ENCODE data around the gene SLC8A1.

SLC8A1 gene

DNA sequence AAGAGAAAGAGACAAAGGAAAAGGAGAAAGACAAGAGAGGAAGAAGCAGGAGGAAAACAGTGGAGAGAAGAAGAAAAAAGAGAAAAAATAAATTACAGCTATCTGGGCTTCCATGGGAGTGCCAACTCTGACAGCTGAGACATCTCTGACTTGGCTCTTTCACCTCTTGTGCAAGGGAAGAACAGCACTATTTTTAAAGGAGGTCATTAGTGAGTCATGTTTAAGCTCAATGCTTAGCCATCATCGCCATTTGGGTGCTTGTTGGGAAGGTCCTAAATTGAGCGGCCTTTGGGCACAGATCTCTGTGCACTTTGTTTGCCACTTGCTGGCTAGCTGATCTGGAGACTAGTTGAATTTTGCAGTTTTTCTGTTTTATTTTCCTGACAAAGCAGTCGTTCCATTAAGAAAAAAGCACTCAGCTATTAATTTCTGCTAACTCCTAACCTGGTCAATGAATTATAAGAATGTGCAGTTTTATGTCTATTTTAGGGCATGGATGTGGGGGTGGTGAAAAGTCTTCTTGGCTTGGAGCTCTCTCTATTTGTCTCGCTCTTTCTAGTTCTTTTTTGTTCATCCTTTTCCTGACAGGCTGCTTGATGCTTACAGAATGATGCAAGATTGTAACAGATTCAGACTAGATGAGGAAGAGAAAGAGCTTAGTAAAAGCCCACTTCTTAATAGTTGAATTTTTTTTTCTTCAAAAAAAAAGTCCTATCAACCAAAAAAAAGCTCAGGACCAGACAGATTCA, 231.5 kb downstream of the SLC8A1 start:
- no peak for DNase-seq

DNA sequence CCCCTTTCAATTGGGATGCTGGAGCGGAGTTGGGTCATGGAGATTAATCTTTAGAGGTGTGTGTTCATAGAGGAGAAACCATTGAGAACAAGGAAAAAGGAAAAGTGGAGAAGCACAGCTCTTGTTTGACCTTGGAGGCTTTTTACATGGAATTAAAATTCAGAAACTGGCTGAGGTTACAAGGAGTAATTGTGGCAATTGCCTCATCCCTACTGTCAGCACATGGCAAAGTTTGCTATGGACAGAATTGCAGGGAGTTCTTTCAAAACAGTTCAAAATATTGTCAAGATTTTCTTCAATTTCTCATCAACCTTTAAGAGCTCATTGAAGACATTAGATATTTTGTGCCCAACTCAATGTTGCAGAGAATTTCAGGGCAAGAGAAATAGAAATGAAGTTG, 232.7 kb downstream of the SLC8A1 start:
- DNase-seq: no peak

DNA sequence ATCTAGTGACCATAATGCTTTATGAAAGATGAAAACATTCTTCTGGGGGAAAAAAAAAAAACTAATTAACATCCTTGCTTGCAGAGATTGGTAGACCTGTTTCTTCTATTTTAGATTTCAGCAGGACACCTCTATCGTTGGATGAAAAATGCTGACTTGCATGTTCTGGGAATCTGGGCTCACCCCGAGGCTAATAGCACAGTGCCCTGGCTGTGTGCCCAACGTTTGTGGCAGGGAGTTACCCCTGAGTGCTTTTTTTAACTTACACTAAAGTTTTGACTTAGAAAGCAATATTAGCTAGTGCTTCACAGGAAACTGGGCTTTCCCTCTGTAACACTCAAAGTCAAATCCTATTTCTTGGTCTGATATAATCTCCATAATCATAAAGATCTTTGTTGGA, 233.2 kb downstream of the SLC8A1 start:
- DNase-seq: no peak

DNA sequence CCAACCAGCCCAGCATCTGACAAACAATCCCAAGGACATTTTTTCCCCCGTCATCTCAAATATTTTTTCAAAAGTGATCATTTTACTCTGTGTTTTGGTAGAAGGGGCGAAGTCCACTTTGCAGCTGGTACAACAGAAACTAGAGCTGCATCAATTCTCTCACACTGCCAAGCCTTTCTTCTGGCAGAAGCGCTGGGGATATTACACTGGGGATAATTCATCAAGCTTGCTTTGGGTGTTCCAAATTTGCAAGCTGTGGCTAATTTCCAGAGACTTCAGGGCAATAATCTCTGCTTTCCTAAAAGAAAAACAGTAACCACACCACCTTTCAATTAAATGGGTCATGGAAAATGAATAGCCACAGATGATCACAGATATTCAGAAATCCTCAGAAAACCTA, 238.3 kb downstream of the SLC8A1 start:
- DNase-seq: no peak

DNA sequence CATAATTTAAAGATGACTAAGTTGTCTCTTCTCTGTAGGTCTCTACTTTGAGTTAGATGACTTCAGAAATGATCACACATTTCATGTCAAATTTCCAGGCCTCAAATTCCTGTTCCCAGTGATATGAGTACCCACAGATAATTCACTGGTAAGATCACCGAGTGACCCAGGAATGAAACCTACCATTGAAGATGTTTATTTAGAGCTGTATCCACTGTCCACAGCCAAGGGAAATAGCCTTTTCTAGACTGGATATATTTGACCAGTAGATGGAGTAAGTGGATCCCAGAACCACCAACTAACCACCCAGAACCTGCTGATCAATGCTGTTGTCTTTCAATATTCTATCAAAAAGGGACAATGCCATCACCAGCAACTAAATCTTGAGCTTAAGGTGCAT, 238.8 kb downstream of the SLC8A1 start:
- DNase-seq: no peak

DNA sequence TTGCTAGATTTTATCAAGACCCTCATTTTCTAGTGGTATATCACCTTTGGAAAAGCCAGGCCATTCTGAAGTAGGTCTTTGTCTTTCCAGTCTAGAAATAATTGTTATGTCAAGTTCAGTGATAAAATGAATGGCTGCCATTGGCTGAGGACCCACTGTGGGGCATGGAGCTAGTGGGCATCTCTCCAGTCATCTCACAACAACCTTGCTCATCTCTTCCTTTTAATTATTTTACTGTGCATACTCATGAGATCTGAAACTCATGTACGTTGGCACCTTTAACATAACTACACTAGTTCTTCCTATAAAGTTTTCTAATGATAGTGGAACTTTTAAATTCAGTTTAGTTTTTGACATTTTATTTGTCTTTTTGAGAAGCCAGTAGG, 240.9 kb downstream of the SLC8A1 start:
- no peak for DNase-seq

DNA sequence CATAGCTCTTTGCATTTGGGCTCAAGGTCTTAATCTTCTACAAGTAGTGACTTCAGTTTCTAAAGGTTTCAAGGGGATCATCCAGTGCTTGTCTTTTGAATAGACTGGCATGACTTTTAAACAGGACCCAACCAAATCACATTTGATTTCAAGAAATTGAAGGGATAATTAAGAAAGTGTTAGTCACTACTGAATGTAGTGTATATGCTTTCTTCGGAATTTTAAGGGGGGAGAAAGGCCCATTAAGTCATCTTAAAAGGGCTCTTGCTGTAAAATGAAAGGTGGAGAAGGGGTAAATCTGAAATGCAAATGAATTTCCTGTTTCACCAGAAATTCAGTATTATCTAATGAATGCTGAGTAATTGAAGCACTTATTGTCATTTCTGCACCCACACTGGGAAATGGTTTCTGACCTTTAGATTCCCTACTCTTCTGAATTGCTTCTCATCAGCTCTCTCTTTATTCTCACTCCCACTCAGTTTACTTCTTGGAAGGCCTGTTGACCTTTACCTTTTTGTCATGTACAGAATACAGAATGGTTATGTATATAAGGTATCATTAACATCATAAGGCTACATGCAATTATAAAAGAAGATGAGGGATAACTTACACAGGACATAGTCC, 241.4 kb downstream of the SLC8A1 start:
- DNase-seq: no peak

DNA sequence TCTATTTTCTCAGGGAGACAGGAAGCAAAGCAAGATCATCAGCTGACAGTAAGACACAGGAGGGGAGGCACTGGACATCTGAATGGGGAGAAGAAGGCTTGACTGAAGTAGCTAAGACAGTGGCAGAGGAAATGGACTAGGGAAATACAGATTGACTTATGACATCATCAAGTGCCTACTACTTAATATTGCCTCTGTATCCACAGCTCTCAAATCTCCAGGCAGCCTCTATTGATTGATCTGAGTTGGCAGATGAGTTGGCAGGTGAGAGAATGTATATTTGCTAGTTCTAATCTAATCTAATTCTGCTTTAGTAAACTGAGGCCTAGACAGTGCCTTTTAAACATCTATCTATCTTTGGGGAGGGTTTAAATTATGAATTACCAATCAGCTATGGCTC, 242.1 kb downstream of the SLC8A1 start:
- no peak for DNase-seq

DNA sequence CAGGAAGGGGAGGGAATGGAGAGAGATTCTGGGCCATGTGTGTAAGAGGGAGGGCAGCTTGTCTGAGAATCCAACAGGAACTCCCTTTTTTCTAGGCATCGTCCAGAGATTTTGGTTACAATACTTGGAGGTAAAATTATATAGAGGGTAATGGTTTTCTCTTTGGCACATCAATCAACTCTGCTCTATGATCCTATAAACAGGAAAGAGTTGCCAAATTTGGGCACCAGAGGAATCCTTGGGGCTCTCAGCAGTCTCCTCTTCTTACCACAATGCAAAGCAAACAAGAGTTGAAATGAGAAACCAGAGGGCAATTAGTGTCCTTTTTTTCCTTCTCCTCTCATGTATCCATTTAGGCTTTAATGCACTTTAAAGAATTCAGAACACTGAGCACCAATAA, 243.4 kb downstream of the SLC8A1 start:
- DNase-seq: no peak

DNA sequence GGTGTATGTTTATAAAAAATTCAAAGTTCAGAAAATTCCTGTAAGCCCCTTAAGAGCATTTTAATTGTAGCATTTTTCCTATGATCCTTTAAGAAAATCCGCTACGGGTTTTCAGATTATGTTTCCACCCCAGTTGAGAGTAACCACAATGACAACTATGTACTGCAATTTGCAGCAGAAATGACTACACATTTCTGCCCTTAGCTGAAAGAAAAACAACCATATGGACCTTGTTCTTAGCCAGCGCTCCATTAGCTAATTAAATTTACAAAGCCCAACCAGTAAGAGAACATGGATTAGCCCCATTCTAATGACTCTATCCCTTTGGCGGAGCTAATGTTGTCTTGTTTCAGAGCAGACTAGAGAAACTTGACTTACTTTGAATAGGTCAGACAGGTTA, 247.6 kb downstream of the SLC8A1 start:
- no peak for DNase-seq

DNA sequence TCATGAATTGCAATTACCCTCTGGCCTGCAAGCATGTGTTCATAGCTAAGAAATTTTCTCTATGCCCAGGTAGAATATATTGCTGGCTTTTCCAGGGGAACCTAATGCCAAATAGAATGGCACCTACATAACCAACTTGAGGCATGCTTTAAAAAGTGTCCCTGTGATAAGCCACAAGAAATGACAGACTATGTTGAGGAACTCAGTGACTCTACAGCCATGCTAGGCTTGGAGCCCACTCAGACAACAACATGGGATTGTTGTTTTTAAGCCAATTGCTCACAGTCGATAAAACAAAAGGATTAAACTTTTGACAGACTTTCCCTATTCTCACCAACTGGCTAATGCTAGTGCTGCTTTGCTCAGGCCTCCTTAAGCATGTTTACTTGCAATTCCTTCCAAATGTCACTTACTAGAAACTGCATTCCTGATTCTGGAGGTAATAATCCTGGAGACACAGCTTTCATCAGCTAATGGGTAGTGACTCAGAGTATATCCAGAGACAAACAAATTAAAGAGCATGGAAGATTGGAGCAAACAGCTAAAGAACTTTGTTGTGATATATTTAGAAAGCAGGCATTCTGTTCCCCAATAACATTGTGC, 249.0 kb downstream of the SLC8A1 start:
- DNase-seq: no peak

DNA sequence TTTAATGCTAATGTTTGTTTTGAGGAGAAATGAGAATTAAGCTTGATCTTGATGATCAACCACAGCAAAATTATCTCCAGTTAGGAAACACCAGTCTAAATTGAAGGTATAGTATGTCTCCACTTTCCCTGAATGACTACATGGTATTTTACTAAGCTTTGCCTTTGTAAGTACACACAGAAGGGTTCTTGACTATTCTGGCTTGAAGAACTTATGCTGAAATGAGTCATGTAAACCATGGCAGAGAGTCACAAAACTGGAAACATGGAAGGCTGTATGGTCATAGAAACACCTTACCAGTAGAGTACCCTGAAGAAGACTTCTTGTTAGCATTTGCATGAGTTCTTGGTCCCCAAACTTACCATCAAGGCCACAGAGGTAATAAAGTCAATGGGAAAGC, 250.5 kb downstream of the SLC8A1 start:
- no peak for DNase-seq

DNA sequence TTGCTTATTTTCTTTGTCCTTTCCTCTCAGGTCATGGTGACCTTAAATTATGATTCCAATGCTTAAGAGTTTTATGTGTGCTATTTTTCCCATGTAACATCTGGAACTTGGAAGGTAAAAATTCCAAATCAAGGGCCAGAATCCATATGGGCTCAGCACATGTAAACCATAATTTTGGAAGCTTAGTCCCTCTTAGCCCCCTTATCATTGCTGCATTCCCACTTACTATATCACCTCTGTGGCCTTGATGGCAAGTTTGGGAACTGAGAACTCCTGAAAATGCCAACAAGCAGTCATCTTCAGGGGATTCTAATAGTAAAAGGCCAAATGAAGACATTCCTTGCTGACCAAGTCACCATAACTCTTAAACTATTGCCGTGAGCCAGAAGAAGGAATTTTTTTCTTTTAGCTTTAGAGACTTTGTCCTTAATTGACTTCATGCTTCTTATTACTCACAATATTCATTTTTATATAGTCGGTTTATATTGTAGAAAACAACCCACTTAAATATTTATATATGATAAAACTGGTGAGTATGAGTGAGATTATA, 251.4 kb downstream of the SLC8A1 start:
- no peak for DNase-seq

DNA sequence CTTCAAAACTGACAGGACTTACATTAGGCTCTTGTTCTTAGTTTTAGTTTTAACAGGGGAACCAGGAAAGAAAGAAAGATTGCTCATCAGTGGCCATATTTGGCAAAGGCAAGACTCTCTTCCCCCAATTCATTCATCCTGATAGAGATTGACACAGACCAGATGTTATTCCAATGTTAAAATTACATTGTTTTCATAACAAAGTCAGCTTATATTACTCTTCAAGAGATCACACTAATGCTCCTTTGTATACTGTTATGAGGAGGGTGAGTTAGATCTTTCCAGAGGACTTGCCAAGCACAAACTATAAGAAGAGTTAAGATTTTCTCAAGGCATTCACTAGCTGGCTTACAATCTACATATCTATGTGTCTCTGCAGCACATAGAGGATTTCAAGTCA, 252.1 kb downstream of the SLC8A1 start:
- DNase-seq: no peak

DNA sequence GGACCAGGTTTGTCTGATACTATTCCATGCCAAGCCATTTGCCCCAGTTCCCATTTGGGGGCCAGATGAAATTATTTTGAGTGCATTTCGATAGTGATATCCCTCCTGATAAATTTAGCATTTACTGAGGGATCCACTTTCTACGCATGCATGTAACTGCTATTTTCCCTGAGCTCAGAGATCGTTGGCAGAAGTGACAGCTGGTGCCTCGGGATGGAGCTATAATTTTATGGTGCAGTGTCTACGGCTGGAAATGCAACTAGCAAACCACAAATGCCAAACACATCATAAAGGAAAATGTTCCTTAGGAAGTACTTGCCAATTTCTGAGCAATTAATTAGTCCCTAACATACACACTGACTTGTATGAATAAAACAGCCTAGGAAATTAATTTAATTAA, 254.8 kb downstream of the SLC8A1 start:
- DNase-seq: no peak

DNA sequence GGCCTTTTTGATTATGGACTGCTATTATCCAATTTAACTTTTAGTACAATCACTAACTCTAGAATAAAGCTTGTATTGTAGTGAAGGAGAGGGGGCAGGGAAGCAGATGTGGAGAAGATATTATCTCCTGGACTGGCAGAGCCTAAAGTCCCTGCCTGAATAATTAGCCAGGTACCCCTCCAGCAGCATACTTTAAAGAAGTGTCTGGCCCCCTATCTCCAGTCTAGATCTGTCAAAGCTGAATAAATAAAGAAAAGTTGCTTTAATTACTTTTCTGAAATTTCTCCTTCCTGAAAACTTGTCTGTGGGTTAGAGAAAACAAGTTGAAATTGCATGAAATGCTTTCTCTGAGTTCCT, 258.2 kb downstream of the SLC8A1 start:
- DNase-seq: no peak

DNA sequence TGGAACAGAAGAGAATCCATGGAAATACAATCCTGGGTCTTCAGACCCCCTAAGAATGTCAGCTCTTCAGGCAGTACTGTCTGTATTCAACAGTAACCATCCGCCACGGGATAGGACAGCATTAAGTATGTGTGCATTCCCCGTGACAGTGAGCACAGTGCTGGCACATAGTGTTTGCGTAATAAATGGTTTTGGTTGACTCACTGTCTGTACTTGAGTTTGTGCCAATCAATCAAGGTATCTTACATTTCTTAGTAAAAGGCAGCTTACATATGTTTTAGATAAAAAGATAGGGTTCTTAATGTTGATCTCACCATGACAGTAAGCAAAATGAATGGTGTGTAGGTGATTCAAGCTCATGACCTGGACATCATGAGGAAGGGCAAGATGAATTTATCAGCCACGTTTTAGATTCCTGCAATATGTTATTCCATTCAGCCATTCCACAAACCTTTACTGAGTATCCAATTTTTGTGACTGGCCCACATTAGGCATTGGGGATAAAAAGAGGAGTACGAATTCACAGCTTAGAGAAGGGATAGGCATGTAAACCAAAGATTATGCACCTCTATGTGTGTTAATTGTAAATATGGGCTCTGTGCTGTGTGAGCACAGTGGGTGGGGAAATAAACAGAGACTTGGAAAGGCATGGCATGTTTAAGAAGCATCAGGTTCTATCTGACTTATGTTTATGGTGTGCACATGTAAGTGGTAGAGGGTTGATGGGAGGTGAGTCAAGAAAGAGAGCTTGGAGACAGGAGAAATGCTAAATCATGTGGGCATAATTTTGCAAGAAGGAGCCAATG, 258.8 kb downstream of the SLC8A1 start:
- no peak for DNase-seq

DNA sequence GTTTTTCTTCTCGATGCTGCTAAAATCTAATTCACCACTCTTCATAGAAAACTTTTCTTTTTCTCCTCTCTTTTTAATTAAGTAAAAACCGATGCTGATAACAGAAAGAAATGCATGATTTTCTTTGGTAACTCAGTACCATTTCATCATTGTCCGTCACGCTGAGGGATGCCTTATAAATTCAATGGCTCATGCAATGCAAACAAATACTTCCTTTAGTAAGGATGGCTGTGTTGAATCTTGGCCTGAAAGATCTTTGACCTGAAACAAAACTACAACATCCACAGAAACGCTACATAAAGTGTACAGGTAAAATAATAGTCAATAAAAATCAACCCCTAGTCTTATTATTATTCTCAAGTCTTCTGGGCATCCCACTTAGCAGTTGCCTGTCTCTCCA, 261.4 kb downstream of the SLC8A1 start:
- DNase-seq: no peak

DNA sequence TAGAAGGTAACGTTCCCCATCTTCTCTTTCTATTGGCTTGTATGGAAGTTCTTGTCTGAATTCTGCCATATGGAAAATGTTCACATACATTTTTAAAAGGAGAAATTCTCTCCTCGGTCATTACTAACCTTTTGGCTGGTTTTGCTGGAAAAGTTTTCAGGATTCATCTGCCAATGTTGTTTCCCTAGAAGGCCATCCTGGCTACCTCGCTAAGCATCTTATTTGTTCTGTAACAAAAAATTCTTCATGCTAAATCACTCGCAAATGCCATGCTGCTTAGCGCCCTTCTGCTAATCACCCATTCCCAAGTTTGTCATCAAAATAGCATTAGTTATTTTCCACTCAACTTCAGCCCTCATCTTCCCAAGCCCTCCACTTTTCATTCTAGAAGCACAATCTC, 262.0 kb downstream of the SLC8A1 start:
- DNase-seq: no peak

DNA sequence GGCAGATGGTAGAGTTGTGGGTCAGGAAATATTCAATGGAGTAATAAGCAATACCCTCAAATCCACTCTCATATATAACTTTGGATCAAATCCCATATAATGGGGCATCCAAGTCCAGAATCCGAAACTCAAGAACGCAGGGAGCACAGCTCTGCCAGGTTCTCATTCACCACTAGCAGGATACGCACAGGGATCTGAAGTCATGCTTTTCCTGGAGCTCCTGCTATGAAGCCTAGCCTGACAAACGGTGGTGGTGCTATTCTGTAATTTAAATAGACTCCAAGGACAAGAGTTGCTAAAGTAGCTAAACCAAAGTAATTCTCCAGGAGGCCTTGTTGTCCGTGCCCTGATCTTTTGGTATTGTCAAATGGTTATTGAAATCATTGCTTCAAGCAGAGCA, 264.8 kb downstream of the SLC8A1 start:
- no peak for DNase-seq

DNA sequence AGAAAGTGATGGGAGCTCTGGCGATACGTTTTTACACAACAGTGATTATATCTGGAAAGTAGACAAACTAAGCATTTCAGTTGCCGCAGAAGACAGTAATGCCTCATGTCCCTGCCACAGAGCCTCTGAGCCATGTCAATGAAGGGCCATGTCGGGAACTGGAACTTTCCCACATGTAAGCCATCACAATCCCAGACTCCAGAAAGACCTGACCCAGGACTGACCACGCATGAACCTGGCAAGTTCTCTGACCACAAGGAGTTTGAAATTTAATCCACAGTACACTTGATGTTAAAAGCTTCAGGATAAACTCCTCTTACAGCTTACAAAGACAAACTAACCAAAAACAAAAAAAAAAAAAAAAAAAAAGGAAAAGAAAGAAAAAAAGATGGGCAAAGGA, 267.3 kb downstream of the SLC8A1 start:
- no peak for DNase-seq

DNA sequence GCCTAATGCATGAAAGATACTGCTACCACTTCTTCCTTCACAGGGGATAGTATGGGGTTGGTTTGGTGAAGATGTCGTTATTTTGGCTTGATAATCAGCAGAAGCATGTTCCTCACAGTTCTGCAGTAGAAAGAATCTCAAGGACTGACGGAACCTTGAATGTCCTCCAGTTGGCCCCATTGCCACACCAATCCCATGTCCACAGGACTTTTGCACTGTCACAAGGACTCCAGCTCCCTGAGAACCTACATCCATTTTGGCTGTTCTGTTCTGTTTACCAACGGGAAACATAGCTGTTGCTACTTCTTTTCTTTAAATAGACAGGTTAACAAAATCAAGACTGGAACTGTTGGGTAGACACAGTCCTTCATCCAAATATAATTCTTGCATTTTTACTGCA, 270.0 kb downstream of the SLC8A1 start:
- no peak for DNase-seq

DNA sequence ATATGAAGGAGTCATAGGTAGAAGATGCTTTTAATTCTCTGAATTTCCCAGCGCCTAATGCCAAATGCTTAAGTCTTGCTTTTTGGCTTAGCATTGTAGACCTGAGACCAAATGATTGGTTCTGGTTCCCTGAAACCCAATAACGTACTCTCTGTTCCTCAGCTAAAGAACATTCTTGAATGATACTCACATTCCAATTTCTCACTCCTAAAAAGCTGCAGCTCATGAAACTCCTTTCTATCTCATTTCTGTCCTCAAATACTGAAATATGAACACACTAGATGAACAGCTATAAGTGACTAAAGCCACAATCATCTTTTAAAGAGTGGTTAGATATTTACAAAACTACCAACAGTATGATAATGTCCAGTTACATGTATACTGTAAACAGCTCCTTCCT, 272.1 kb downstream of the SLC8A1 start:
- no peak for DNase-seq

DNA sequence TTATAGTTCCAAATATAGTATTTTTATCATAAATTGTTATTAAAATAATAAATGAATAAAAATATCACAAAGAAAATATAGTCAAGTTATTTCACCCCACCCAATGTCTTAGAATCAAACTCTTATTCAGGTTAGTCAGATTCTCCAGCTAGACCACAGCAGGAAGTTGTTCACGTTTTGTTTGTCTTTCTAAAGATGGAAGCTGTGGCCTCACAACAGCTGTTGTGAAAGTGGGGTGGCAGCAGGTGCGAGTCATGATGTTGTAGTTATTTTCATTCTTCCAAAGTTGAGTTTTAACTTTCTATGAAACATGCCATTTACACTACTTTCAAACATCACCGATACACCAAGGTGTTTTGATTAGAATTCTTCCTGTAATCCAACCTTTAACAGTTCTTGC, 272.9 kb downstream of the SLC8A1 start:
- no peak for DNase-seq

Data from CD4-positive, alpha-beta T cell treated with Interleukin-4 for 4 hours (primary cell).